Calu3 (cell line): ENCODE measurements around the gene CNTD1. TPM values are rescaled to one million over a fixed set of nuclear protein-coding genes. Genes with fewer than 3 reads are reported as not detected.

Experiments used
- BruUV-seq: library from RNA; stranded (reverse); fragments of 400-500 nt; replicated peaks from 2 replicates; lab custom pipeline; 2021; lab: Mats Ljungman, UMichigan
- CTCF ChIA-PET: fragments of 300-600 bp; sonication (Branson Sonifier 250); formaldehyde crosslinking; loops from one replicate; lab custom pipeline; 2022; ENCODE audit warnings: antibody characterized with exemption; lab: Charles Lee
- DNase-seq: peaks from one replicate; pipeline ENCODE4 v3.0.0; 2022
- H3K27ac Mint-ChIP-seq: one replicate; pipeline ENCODE4 v1.8.0; 2022; ENCODE audit warnings: mixed read lengths; ENCODE audit not compliant: unreplicated experiment
- H3K27me3 Mint-ChIP-seq: one replicate; pipeline ENCODE4 v1.8.0; 2022; ENCODE audit warnings: mixed read lengths; ENCODE audit not compliant: unreplicated experiment
- H3K36me3 Mint-ChIP-seq: one replicate; pipeline ENCODE4 v1.8.0; 2022; ENCODE audit warnings: mild to moderate bottlenecking, moderate library complexity, mixed read lengths; ENCODE audit not compliant: insufficient read depth, unreplicated experiment
- H3K4me1 Mint-ChIP-seq: one replicate; pipeline ENCODE4 v1.8.0; 2022; ENCODE audit warnings: mild to moderate bottlenecking, low read depth, mixed read lengths; ENCODE audit not compliant: unreplicated experiment
- H3K4me3 Mint-ChIP-seq: one replicate; pipeline ENCODE4 v1.8.0; 2022; ENCODE audit warnings: mild to moderate bottlenecking, low read depth, moderate library complexity, mixed read lengths; ENCODE audit not compliant: unreplicated experiment
- H3K9me3 Mint-ChIP-seq: one replicate; pipeline ENCODE4 v1.8.0; 2022; ENCODE audit warnings: low read depth, mixed read lengths; ENCODE audit not compliant: unreplicated experiment
- CTCF ChIP-seq: fragments of 200-600 bp; IDR thresholded peaks from one replicate; pipeline ENCODE4 v1.8.0; 2022; ENCODE audit warnings: antibody characterized with exemption; ENCODE audit not compliant: unreplicated experiment
- intact Hi-C: fragments of 100-400 bp; cut with micrococcal nuclease; formaldehyde crosslinking; loops from one replicate; pipeline ENCODE4 v1.10.0; 2022; ENCODE audit not compliant: unreplicated experiment
- total RNA-seq: library from RNA; stranded (reverse); gene quantifications from 2 replicates; pipeline ENCODE4 v1.2.3, GENCODE V29; 2022

Gene CNTD1
- total RNA-seq, 1 experiment from 2014 or later, result 0.54 TPM

- intact Hi-C loops, result no loop called here
- H3K27ac Mint-ChIP-seq, result no peak overlapping the region
- peaks cover 13% of the 10 kb centered on the region for H3K27me3 Mint-ChIP-seq
- H3K9me3 Mint-ChIP-seq, result no peaks in the 10 kb centered on the region
- no peak for TF ChIP-seq CTCF
- CTCF ChIA-PET, result interaction anchor here (0.7 kb wide), 1 partner anchor 24 kb away, joined by 8 read pairs; no protein-coding TSS in a partner anchor
- DNase-seq, result no peak
- no TSS peak for BruUV-seq
- H3K4me1 Mint-ChIP-seq, result no peaks in the 10 kb centered on the region
- H3K36me3 Mint-ChIP-seq, result no peaks in the 10 kb centered on the region
- no peak overlapping the region for H3K4me3 Mint-ChIP-seq
Observed at GRCh38 chr17:42804918-42805367, 6.3 kb downstream of the CNTD1 start.

DNA sequence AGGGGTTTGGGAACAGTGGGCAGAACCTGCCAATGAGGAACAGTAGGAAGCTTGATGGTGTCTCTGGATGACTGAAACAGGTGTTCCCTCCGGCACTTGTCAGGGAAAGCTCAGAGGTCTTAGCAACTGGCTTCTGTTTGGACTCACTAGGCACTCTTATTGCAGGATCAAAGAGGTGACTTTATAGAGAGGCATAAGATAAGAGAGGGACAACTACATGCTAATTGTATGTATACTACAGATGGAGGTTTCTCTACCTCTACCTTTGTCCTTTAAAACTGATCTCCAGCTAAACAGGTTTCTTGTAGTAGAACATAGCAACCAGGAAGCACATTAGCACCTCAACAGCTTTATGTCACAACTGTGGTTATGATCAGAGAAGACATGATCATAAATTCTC, 7.6 kb downstream of the CNTD1 start:
- intact Hi-C loops, result no loop called here
- Mint-ChIP-seq H3K27ac (no peak overlapping the region), H3K27me3 (no peaks in the 10 kb centered on the region), H3K36me3 (peaks cover 6% of the 10 kb centered on the region), H3K4me1 (no peaks in the 10 kb centered on the region), H3K9me3 (no peaks in the 10 kb centered on the region), H3K4me3 (no peak overlapping the region)
- CTCF ChIA-PET, result interaction anchor here (0.9 kb wide), 1 partner anchor 33 kb away, joined by 3 read pairs; the partner anchor contains the start of gene VPS25
- TF ChIP-seq CTCF, result no peak
- no peak for DNase-seq
- BruUV-seq, result no TSS peak

DNA sequence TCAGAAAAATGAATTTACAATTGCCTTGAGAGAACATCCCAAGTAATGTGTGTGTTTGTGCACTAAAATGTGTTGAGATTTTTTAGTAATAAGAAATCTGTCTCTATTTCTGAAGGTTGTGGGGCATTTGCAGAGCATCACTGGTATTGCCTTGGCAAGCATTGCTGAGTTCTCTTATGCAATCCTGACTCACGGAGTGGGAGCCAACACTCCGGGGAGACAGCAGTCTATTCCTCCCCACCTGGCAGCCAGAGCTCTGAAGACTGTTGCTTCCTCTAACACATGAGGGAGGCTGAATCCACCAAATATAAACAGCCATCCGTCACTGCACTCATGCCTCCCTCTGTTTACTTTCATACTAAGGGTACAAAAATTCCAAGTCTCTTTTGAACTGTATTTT, 10.6 kb downstream of the CNTD1 start:
- Mint-ChIP-seq H3K27me3 (no peaks in the 10 kb centered on the region), H3K4me1 (no peaks in the 10 kb centered on the region), H3K27ac (no peak overlapping the region), H3K36me3 (peaks cover 24% of the 10 kb centered on the region), H3K4me3 (no peak overlapping the region), H3K9me3 (no peaks in the 10 kb centered on the region)
- intact Hi-C loops, result no loop called here
- BruUV-seq, result no TSS peak
- no peak for TF ChIP-seq CTCF
- CTCF ChIA-PET, result interaction anchor here (0.5 kb wide), 1 partner anchor 340 kb away, joined by 4 read pairs; no protein-coding TSS in a partner anchor
- no peak for DNase-seq

- Mint-ChIP-seq H3K36me3 (peaks cover 59% of the 10 kb centered on the region), H3K27ac (no peak overlapping the region), H3K4me1 (no peaks in the 10 kb centered on the region), H3K4me3 (no peak overlapping the region), H3K27me3 (no peaks in the 10 kb centered on the region), H3K9me3 (no peaks in the 10 kb centered on the region)
- DNase-seq, result no peak
- CTCF ChIA-PET, result interaction anchor here (0.7 kb wide), 1 partner anchor 96 kb away, joined by 4 read pairs; no protein-coding TSS in a partner anchor
- intact Hi-C loops, result no loop called here
- BruUV-seq, result no TSS peak
- TF ChIP-seq CTCF, result no peak
Observed at GRCh38 chr17:42814633-42815399, 16.2 kb downstream of the CNTD1 start.
